Mucosa of rectum (tissue), 2 donors: ENCODE measurements around the gene ATP2B2.

ENCODE experiments used
- H3K27ac ChIP-seq, 2 donors: one replicate each; pipeline ENCODE4 v1.7.0; 2013; ENCODE audit warnings: inconsistent platforms in 2 of 2, low read depth in 2 of 2, low read length in 2 of 2
- H3K27me3 ChIP-seq, 2 donors: one replicate each; pipeline ENCODE4 v1.7.0; 2013; ENCODE audit warnings: low read length in 2 of 2; ENCODE audit not compliant: control insufficient read depth in 2 of 2, insufficient read depth in 2 of 2
- H3K36me3 ChIP-seq, 2 donors: one replicate each; pipeline ENCODE4 v1.7.0; 2013; ENCODE audit warnings: low read length in 2 of 2; ENCODE audit not compliant: control insufficient read depth in 2 of 2, insufficient read depth in 2 of 2
- H3K4me1 ChIP-seq, 2 donors: one replicate each; pipeline ENCODE4 v1.7.0; 2013; ENCODE audit warnings: low read length in 2 of 2, mild to moderate bottlenecking in 1 of 2; ENCODE audit not compliant: control insufficient read depth in 2 of 2, insufficient read depth in 2 of 2
- H3K4me3 ChIP-seq, 2 donors: one replicate each; pipeline ENCODE4 v1.7.0; 2013; ENCODE audit warnings: low read length in 2 of 2
- H3K9ac ChIP-seq, 2 donors: one replicate each; pipeline ENCODE4 v1.7.0; 2013; ENCODE audit warnings: low read length in 2 of 2, low read depth in 1 of 2, mild to moderate bottlenecking in 1 of 2
- H3K9me3 ChIP-seq, 2 donors: one replicate each; pipeline ENCODE4 v1.7.0; 2013; ENCODE audit warnings: low read length in 2 of 2; ENCODE audit not compliant: control insufficient read depth in 2 of 2
- donor health status: healthy.
- donor health status: Normal muscosa, but diverticular disease.

Gene ATP2B2

DNA sequence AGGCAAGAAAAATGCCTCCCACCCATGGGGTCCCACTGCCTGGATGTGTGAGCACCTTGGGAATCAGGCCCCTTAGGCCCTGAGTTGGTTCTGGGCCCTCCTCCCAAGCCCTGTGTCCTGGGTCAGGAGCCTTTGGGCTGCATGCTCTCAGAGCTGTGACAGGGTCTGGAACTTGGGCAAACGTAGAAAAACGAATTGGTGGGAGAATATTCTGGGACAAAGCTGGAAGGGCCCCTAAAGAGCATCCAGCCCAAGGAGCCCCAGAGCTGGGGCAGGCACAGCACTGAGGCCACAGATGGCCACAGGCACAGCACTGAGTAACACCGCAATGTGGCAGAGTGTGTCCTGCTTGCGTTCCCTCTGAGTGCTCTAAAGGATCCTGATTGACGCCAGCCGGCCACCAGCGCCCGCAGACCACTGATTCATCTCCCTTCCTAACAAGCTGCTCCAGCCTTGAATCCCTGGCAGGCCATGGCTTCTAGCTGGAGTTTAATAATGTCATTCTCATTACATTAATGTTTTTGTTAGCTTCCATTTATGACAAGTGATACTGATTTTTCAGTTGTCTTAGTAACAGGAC is 165.9 kb downstream of the ATP2B2 start:
- Histone ChIP-seq H3K9me3 (no peaks in the 10 kb centered on the region), H3K4me3 (no peak overlapping the region), H3K4me1 (no peaks in the 10 kb centered on the region), H3K27me3 (no peaks in the 10 kb centered on the region), H3K27ac (no peak overlapping the region), H3K36me3 (no peaks in the 10 kb centered on the region), H3K9ac (no peak overlapping the region)

DNA sequence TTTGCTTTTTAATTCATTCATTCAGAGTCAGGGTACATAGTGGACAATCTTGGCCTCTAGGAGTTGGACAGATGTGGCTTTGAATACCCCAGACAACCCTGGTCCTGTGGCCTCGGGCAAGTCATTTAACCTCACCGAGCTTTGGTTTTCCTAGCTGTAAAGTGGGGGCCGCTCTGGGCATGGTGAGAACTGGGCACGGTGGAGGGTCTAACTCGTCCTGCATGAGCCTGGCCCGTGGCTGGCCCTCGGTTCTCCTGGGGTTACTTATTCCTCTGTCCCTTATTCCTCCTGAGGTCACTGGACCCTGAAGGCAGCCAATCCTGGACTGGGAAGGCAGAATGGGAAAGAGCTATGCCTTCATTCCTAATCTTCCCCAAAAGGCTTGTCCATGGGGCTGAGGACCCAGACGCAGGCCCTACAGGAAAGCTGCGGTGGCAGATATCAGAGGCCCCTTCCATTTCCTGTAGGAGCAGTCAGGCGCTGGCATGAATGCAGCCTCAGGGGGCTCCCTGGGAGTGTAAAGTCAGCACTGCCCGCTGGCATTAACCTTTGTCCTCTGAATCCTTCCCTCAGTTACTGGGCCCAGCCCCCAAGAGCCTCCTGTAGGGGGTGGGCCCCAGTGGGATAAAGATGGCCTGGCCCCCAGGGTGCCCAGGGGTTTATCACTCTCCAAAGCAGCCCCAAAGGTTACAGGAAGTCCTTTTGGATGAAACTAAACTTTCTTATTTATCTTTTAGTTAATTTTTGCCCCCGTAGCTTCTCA is 166.6 kb downstream of the ATP2B2 start:
- Histone ChIP-seq H3K4me3 (no peak overlapping the region), H3K9ac (no peak overlapping the region), H3K36me3 (no peaks in the 10 kb centered on the region), H3K9me3 (no peaks in the 10 kb centered on the region), H3K27ac (no peak overlapping the region), H3K4me1 (no peaks in the 10 kb centered on the region), H3K27me3 (no peaks in the 10 kb centered on the region)

DNA sequence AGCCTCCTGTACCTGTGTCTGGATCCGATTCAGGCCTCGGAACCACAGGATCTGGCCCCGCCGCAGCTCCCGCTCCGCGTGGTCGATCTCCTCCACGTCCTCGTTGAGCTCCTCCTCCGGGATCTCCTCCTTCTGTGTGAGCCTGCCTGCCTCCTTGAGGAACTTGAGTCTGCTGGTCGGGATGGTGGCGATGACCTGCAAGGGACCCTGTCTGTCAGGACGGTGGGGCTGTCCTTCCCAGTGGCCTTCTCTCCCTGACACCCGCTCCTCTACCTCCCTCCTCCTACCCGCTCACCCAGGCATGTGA is 167.3 kb downstream of the ATP2B2 start:
- Histone ChIP-seq H3K36me3 (no peaks in the 10 kb centered on the region), H3K27me3 (no peaks in the 10 kb centered on the region), H3K9ac (no peak overlapping the region), H3K4me1 (no peaks in the 10 kb centered on the region), H3K9me3 (no peaks in the 10 kb centered on the region), H3K4me3 (no peak overlapping the region), H3K27ac (no peak overlapping the region)

DNA sequence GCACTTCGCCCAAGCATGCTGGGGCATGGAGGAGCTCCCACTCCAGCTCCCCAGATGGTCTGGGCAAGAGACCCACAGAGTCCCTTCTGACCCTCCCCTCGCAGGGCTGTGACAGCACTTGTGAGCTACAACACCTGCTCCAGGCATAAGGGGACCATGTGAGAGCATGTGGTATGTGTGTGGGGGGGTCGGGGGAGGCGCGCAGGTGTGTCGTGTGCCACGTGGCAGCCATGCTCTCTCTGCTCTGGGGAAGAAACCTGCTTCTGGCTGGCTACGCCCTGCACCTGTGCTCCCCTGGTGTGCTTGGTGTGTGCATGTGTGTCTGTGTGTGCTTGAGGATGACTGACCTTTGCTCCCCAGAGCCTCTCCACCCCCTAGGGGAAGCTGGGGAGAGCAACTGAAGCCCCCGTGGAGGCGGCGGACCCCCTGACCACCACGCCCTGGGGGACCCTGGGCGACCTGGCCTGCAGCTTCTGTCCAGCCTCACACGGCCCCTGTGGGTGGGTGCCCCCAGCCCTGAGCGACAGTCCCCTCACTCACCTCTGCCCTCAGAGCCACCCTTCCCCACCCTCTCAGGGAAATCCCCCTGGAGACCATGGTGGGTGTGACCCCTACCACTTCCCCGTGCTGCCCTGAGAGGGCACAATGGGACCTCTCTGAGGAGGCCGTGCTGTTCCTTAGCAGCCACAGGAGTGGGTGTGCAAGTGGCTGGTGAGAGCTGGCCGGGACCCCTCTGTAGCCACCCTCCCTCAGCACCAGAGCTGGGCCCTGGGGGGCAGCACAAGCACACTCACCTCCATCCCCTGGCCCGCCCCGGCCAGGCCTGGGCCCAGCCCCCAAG is 167.8 kb downstream of the ATP2B2 start:
- H3K4me3 ChIP-seq: no peak overlapping the region
- H3K27me3 ChIP-seq: no peaks in the 10 kb centered on the region
- H3K36me3 ChIP-seq: no peaks in the 10 kb centered on the region
- H3K9me3 ChIP-seq: no peaks in the 10 kb centered on the region
- H3K9ac ChIP-seq: no peak overlapping the region
- no peaks in the 10 kb centered on the region for H3K4me1 ChIP-seq
- no peak overlapping the region for H3K27ac ChIP-seq

DNA sequence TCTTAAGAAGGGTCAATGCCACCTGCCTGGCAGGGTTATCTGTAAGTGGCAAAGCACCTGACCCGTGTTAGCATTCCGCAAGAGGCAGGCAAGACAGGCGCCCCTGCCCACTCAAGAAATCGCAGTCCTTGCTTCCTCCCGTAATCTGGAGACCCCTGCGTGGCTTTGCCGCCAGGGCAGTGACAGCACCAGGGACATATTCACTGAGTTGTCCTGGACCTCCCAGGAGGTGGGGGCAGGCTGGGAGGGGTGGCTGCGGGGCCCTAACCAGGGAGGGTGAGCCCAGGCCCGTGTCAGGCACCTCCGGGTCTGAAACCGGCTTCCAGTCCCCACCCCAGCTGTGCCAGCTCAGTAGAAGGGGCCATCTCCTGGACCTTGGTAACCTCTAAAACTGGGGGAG is 168.6 kb downstream of the ATP2B2 start:
- Histone ChIP-seq H3K4me1 (no peaks in the 10 kb centered on the region), H3K9me3 (no peaks in the 10 kb centered on the region), H3K9ac (no peak overlapping the region), H3K27me3 (peaks cover 0 to 2% of the 10 kb centered on the region in 2 donors), H3K27ac (no peak overlapping the region), H3K4me3 (no peak overlapping the region), H3K36me3 (no peaks in the 10 kb centered on the region)

DNA sequence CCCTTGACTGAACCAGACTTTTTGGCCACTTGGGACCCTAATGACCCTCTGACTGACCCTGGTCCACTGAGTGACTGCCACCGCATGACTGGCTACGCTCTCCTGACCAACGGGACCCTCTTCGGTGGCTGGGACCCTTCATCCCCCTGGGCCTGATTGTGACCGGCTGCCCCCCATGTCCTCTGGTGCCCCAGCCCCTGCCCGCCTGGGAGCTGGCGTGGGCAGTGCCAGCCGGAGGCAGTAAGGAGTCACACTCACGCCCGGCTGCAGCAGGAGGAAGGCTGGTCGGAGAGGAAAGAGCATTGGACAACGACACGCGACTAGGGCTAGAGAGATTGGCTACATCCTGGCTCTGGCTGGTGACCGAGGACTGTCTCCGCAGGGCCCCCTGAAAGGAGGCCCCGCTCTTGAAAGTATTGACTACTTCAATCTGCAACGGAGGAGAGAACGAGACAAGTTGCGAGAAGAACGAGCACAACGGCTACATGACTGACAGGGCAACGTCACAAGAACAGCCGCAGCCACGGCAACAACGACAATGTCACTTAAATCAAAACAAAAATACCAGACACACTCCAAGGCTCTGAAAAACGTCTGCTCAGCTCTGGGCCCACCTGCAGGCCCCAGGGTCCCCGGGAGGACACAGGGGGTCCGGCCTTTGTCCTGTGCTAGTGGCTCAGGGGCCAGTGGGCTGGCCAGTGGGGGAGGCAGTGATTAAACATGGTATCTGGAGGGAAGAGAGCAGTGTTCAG is 169.3 kb downstream of the ATP2B2 start:
- Histone ChIP-seq H3K4me1 (no peaks in the 10 kb centered on the region), H3K4me3 (no peak overlapping the region), H3K27me3 (peaks cover 0 to 2% of the 10 kb centered on the region in 2 donors), H3K36me3 (no peaks in the 10 kb centered on the region), H3K27ac (no peak overlapping the region), H3K9ac (no peak overlapping the region), H3K9me3 (no peaks in the 10 kb centered on the region)

DNA sequence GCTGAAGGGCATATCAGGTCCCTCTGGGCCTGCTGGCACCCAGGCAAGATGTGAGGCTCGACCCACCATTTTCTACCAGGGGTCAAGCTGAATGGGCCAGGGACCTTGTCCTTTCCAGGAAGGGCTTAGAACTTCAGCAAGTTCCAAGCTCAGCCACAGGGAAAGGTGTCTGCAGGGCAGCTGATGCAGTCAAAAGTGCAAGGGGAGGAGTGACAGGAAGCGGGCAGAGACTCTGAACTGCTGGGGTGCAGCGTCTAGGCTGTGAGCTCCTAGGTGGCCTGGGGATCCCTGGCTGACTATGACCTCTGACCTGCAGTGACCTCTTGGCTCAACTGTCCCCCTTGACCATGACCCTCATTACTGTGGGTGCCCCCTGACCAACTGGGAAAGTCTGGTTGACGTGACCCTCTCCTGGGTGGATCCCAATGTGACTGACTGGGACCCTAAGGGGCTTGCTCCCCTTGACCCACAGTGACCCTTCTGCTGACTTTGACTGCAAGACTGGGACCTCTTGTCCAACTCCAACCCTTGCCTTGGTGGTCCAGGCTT is 170.1 kb downstream of the ATP2B2 start:
- H3K9ac ChIP-seq: no peak overlapping the region
- no peak overlapping the region for H3K27ac ChIP-seq
- no peak overlapping the region for H3K4me3 ChIP-seq
- no peaks in the 10 kb centered on the region for H3K9me3 ChIP-seq
- no peaks in the 10 kb centered on the region for H3K4me1 ChIP-seq
- H3K36me3 ChIP-seq: no peaks in the 10 kb centered on the region
- peaks cover 0 to 2% of the 10 kb centered on the region in 2 donors for H3K27me3 ChIP-seq

DNA sequence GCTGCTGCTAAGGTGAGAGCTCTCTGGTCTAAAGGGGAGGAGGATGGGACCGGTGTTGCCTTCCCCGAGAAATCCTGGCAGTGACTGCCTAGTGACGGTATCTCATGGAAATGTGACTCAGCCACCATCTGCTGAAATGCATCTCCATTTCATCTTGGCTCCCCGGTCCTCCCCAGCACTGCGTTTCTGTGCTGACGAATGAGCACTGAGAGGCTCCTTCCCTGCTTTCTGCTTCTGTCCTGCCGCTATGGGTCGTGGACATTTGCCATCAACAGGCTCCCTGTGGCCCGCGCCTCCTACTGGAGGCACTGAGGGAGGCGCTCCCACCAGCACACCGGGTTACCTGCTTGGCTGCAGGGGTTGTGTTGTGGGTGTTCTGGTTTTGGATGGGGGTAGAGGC is 170.9 kb downstream of the ATP2B2 start:
- no peaks in the 10 kb centered on the region for H3K4me1 ChIP-seq
- no peaks in the 10 kb centered on the region for H3K9me3 ChIP-seq
- H3K36me3 ChIP-seq: no peaks in the 10 kb centered on the region
- H3K27me3 ChIP-seq: peaks cover 0 to 2% of the 10 kb centered on the region in 2 donors
- H3K27ac ChIP-seq: no peak overlapping the region
- no peak overlapping the region for H3K9ac ChIP-seq
- no peak overlapping the region for H3K4me3 ChIP-seq

DNA sequence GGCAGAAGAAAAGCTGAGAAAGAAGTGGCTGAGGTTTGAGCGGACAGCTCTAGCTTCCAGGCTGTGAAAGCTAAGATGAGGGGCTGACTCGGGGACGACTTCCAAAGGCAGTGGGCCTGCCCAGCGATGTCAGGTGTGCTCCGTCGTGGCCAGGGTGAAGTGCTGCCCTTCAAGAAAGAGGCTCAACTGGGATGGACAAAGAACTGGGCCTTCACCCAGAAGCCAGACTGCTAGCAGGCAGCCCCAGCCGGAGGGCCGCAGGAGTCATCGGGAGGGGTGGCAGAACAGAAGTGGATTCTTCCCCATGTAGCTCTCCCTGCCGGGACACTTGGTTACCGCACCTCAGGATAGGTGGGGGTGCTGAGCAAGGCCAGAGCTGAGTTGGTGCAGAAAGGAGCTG is 171.3 kb downstream of the ATP2B2 start:
- no peak overlapping the region for H3K9ac ChIP-seq
- H3K9me3 ChIP-seq: no peaks in the 10 kb centered on the region
- no peak overlapping the region for H3K4me3 ChIP-seq
- no peaks in the 10 kb centered on the region for H3K4me1 ChIP-seq
- no peaks in the 10 kb centered on the region for H3K36me3 ChIP-seq
- H3K27me3 ChIP-seq: peaks cover 0 to 2% of the 10 kb centered on the region in 2 donors
- H3K27ac ChIP-seq: no peak overlapping the region

DNA sequence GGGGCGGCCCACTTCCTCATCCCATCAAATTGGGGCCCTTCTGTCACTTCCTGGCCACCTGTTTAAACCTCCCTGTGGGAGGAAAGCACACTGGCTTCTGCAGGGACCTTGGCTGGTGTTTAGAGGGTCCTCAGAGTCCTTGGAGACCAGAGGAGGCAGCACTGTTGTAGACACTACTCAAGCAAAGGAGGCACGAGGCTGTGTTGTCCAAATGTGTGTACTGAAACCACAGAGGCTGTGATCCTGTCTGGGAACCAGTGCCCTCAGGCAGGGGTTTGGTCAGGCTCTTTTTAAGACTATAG is 172.1 kb downstream of the ATP2B2 start:
- no peak overlapping the region for H3K4me3 ChIP-seq
- H3K9ac ChIP-seq: no peak overlapping the region
- no peaks in the 10 kb centered on the region for H3K4me1 ChIP-seq
- peaks cover 0 to 2% of the 10 kb centered on the region in 2 donors for H3K27me3 ChIP-seq
- H3K27ac ChIP-seq: no peak overlapping the region
- H3K9me3 ChIP-seq: no peaks in the 10 kb centered on the region
- H3K36me3 ChIP-seq: no peaks in the 10 kb centered on the region
